Loucy (cell line): ENCODE measurements around the gene DPF3.

Source experiments
- H2AFZ ChIP-seq: fragments of 200-600 bp; sonication (generic); 2 replicates; pipeline ENCODE4 v1.6.0; 2016; ENCODE audit warnings: antibody characterized with exemption, mild to moderate bottlenecking, low read length, moderate library complexity
- H3F3A ChIP-seq: fragments of 200-600 bp; 2 replicates; pipeline ENCODE4 v1.6.0; 2016; ENCODE audit warnings: antibody characterized with exemption, low read depth, mild to moderate bottlenecking
- H3K27me3 ChIP-seq: fragments of 200-600 bp; sonication (generic); 2 replicates; pipeline ENCODE4 v1.6.1; 2014; ENCODE audit warnings: low read length, mild to moderate bottlenecking; ENCODE audit not compliant: insufficient read depth, poor library complexity, severe bottlenecking
- H3K36me3 ChIP-seq: fragments of 200-600 bp; sonication (generic); 2 replicates; pipeline ENCODE4 v1.6.1; 2016; ENCODE audit warnings: low read length; ENCODE audit not compliant: insufficient read depth
- H3K4me1 ChIP-seq: fragments of 200-600 bp; sonication (generic); 2 replicates; pipeline ENCODE4 v1.5.1; 2014; ENCODE audit warnings: low read length, mild to moderate bottlenecking; ENCODE audit not compliant: insufficient read depth, poor library complexity, severe bottlenecking
- H3K4me2 ChIP-seq: fragments of 200-600 bp; sonication (generic); 2 replicates; pipeline ENCODE4 v1.6.0; 2014; ENCODE audit warnings: antibody characterized with exemption, low read length, low read depth, mild to moderate bottlenecking; ENCODE audit not compliant: poor library complexity, severe bottlenecking
- H3K4me3 ChIP-seq: fragments of 200-600 bp; sonication (generic); 2 replicates; pipeline ENCODE4 v1.5.1; 2014; ENCODE audit warnings: low read length, mild to moderate bottlenecking, mixed read lengths; ENCODE audit not compliant: poor library complexity, severe bottlenecking
- H3K79me2 ChIP-seq: fragments of 200-600 bp; sonication (generic); 2 replicates; pipeline ENCODE4 v1.6.1; 2014; ENCODE audit warnings: low read length; ENCODE audit not compliant: insufficient read depth
- H3K9ac ChIP-seq: fragments of 200-600 bp; sonication (generic); 2 replicates; pipeline ENCODE4 v1.6.0; 2014; ENCODE audit warnings: mild to moderate bottlenecking, low read depth, low read length, moderate library complexity; ENCODE audit not compliant: poor library complexity, severe bottlenecking
- H3K9me2 ChIP-seq: fragments of 200-600 bp; sonication (generic); replicated peaks from 2 replicates; pipeline ENCODE4 v1.6.1; 2016; ENCODE audit warnings: low read depth, low read length, mixed read lengths
- H3K9me3 ChIP-seq: fragments of 200-600 bp; sonication (generic); 2 replicates; pipeline ENCODE4 v1.6.1; 2014; ENCODE audit warnings: mild to moderate bottlenecking, antibody characterized with exemption, low read length, low read depth; ENCODE audit not compliant: insufficient read depth
- H4K20me1 ChIP-seq: fragments of 200-600 bp; sonication (generic); 2 replicates; pipeline ENCODE4 v1.6.0; 2014; ENCODE audit warnings: antibody characterized with exemption, low read length, mild to moderate bottlenecking; ENCODE audit not compliant: insufficient read depth, poor library complexity, severe bottlenecking
- CTCF ChIP-seq: fragments of 200-600 bp; sonication (generic); conservative IDR thresholded peaks from 2 replicates; pipeline ENCODE4 v1.5.1; 2014; ENCODE audit warnings: mild to moderate bottlenecking, antibody characterized with exemption, low read length
- EZH2phosphoT487 ChIP-seq: fragments of 200-600 bp; IDR thresholded peaks from 2 replicates; pipeline ENCODE4 v1.6.1; 2018; ENCODE audit warnings: antibody characterized with exemption, mild to moderate bottlenecking, moderate library complexity, borderline replicate concordance

Gene DPF3

DNA sequence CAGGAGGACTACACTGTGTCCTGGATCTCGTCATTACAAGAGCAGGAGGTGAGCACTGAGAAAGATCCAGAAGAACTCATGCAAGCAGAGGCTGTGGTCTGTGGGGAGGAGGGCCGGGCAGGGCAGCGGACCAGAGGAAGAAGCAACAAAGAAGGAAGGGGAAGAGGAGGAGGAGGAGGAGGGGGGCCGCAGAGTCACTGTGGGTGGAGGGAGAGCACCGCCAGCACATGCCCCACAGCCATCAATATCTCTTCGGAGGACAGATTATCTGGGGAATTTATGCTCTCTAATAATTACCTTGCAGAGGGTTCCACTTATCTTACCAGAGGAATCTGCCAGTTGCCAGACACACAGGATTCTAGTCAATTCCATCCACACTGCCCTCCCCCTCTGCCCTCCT lies 105.6 kb downstream of the DPF3 start:
- H3K79me2 ChIP-seq, result peaks cover 100% of the 10 kb centered on the region
- H3K4me3 ChIP-seq, result no peak overlapping the region
- H3K9ac ChIP-seq, result peak overlapping the region; percentile 25
- H3K27me3 ChIP-seq, result no peaks in the 10 kb centered on the region
- peak overlapping the region; percentile 27 for H3K4me2 ChIP-seq
- peaks cover 18% of the 10 kb centered on the region; the same call in 1 of the 2 replicates for H3K36me3 ChIP-seq
- no peak for TF ChIP-seq CTCF
- no peak for TF ChIP-seq EZH2phosphoT487
- H3K4me1 ChIP-seq, result peaks cover 52% of the 10 kb centered on the region
- no peaks in the 10 kb centered on the region for H3F3A ChIP-seq
- no peaks in the 10 kb centered on the region for H3K9me2 ChIP-seq
- H2AFZ ChIP-seq, result no peak overlapping the region
- no peaks in the 10 kb centered on the region for H3K9me3 ChIP-seq
- H4K20me1 ChIP-seq, result peaks cover 65% of the 10 kb centered on the region

DNA sequence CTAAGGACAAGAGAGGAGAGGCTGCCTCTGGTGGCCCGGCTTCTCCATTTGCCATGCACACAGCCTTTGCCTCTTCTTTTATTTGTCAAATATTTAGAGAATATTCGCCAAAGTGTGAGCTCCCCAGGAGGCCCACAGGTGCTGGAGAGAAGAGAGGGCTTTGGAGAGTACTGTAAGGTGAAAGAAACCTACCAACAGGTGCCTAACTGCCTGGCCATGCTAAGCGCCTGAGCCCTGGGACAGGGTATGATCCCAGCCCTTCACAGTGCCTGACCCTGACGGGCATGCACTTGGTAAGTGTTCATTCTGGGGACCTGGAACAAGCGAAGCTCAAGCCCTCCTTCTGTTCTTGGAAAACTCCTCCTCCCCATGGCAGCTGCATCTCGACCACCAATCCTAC lies 106.1 kb downstream of the DPF3 start:
- no peak for TF ChIP-seq CTCF
- no peak for TF ChIP-seq EZH2phosphoT487

DNA sequence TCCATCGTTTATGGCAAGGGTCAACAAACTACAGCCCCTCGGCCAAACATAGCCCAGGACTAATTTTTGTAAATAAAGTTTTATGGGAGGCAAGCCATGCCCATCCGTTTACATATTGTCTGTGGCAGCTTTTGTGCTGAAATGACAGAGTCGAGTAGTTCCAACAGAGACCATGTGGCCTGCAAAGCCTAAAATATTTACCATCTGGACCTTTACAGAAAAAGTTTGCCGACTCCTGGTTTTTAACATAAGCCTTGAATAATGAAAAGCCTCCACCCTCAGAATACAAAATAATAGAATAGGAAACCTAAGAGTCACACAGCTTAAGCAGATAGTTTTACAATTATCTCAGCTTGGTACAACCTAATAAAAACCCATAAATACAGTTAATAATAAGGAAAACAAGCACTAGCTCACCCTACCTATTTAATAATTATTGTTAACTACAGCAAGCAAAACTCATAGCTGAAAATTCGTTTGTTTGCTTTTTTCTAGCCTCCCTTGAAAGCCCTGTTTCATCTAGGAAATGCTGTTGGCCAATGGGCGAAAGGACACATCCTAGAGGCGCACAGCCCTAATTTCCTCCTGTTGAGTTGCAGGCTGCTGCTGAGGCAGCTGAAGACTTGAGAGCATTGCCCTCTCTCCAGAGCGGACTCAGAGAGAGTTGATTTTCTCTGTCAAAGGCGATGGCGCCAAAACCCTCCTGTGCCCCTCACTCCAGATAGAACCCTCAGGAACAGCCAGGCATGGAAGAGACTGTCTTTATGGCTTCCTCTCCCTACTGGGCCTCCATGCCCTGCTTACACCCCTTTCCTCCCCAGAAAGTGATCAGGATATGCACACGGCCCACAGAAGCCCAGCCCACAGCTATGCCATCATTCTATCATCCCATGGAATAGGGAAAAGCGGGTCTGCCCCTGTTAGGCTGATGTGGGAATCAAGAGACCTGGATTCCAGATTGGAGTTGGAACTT lies 107.2 kb downstream of the DPF3 start:
- Histone ChIP-seq H4K20me1 (peaks cover 59% of the 10 kb centered on the region), H3K4me2 (no peak overlapping the region), H2AFZ (no peak overlapping the region), H3K9me3 (no peaks in the 10 kb centered on the region), H3F3A (no peaks in the 10 kb centered on the region), H3K9ac (no peak overlapping the region), H3K4me1 (peaks cover 48% of the 10 kb centered on the region), H3K9me2 (no peaks in the 10 kb centered on the region), H3K36me3 (peaks cover 22% of the 10 kb centered on the region; the same call in 1 of the 2 replicates), H3K27me3 (no peaks in the 10 kb centered on the region), H3K4me3 (no peak overlapping the region), H3K79me2 (peaks cover 100% of the 10 kb centered on the region)
- no peak for TF ChIP-seq EZH2phosphoT487
- no peak for TF ChIP-seq CTCF

More for the DNA sequence above, 106.1 kb downstream of the DPF3 start:
- H3K9me2 ChIP-seq, result no peaks in the 10 kb centered on the region
- no peaks in the 10 kb centered on the region for H3F3A ChIP-seq
- H2AFZ ChIP-seq, result no peak overlapping the region
- no peak overlapping the region for H3K4me3 ChIP-seq
- H3K36me3 ChIP-seq, result peaks cover 18% of the 10 kb centered on the region; the same call in 1 of the 2 replicates
- peaks cover 65% of the 10 kb centered on the region for H4K20me1 ChIP-seq
- peaks cover 48% of the 10 kb centered on the region for H3K4me1 ChIP-seq
- peak overlapping the region; percentile 27 for H3K4me2 ChIP-seq
- peaks cover 100% of the 10 kb centered on the region for H3K79me2 ChIP-seq
- H3K9me3 ChIP-seq, result no peaks in the 10 kb centered on the region
- peak overlapping the region; percentile 25 for H3K9ac ChIP-seq
- H3K27me3 ChIP-seq, result no peaks in the 10 kb centered on the region
